HG03108 (cell line): ENCODE results near the gene ANKMY2.
"Not testable (repeated sequence)": the region's sequence is repeated elsewhere in the genome, so short reads cannot be mapped to it uniquely, and the experiment has no call there.

ENCODE experiments used
- ATAC-seq: cut with Tn5 transposase; IDR thresholded peaks from one replicate; pipeline ENCODE4 v1.9.1; 2021; ENCODE audit warnings: moderate library complexity; ENCODE audit not compliant: unreplicated experiment

ANKMY2 gene

DNA sequence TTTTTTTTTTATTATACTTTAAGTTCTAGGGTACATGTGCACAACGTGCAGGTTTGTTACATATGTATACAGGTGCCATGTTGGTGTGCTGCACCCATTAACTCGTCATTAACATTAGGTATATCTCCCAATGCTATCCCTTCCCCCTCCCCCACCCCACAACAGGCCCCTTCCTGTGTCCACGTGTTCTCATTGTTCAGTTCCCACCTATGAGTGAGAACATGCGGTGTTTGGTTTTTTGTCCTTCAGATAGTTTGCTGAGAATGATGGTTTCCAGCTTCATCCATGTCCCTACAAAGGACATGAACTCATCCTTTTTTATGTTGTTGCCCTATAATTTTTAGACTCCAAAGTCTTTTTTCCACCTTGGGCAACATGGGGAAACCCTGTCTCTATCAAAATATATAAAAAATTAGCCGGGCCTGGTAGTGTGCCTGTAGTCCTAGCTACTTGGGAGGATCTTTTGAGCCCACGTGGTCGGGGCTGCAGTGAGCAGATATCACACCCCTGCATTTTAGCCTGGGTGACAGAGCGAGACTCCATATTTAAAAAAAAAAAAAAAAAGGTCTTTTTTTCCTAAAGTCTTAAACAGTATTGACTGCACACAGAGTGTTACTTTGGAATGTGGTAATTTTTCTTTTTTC is 14.4 kb upstream of the ANKMY2 start:
- ATAC-seq, result not testable (repeated sequence)

DNA sequence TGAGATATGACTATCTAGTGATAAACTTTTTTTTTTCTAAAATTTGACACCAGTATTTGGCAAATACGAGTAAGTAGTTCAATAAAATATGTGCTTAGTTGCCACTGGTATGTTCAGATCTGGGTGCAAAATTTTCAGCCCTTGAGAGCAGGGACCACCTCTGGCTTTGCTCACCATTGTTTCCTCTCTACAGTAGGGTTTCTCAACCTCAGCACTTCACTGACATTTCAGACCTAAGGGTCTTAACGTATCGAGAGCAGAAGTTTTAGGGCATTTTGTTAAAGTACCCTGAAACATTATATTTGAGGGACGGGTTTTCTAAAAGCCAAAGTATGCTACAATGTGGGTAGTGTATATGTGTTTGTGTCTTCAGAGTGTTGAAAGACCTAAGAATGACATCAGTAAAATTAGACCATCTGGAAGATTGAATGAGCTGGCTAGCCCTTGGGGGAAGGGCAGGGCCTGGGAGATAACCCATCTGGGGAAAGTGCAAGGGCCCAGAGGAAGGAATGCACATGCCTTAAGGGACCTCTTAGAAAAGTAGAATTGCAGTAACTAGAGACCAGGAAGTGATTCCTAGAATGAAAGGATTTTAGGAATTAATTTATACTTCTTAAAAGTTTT is 12.2 kb upstream of the ANKMY2 start:
- ATAC-seq, result no peak

DNA sequence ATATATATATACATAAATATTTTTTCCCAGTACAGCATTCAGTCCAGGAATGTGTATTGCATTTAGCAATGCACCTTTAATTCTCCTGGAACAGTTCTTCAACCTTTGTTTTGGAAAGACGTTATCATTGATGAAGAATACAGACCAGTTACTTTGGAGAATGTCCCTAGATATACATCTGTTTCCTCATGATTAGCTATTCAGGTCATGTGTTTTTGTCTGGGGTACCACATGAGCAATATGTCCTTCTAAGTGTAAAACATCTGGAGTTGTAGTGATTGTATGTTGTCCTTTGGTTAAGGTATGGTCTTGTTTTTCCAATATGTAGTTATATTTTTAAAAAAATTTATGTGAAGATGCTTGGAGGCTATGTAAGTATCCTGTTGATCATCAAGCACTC is 10.6 kb upstream of the ANKMY2 start:
- no peak for ATAC-seq

DNA sequence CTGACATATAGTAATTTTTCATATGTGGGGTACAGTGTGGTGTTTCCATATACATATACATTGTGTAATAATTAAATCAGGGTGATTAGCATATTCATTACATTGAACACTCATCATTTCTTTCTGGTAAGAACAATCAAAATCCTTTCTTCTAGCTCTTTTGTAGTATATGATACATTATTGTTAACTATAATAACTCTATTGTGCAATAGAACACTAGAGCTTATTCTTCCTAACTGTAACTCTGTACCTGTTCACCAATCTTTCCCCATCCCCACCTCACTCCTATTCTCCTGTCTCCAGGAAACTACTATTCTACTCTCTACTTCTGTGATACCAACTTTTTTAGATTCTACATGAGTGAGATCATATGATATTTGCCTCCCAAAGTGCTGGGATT is 9.8 kb upstream of the ANKMY2 start:
- ATAC-seq, result no peak

- no peak for ATAC-seq
Observed at GRCh38 chr7:16652888-16653287, 7.3 kb upstream of the ANKMY2 start.

GRCh38 chr7:16652240-16652583 is 6.7 kb upstream of the ANKMY2 start:
- ATAC-seq, result no peak

DNA sequence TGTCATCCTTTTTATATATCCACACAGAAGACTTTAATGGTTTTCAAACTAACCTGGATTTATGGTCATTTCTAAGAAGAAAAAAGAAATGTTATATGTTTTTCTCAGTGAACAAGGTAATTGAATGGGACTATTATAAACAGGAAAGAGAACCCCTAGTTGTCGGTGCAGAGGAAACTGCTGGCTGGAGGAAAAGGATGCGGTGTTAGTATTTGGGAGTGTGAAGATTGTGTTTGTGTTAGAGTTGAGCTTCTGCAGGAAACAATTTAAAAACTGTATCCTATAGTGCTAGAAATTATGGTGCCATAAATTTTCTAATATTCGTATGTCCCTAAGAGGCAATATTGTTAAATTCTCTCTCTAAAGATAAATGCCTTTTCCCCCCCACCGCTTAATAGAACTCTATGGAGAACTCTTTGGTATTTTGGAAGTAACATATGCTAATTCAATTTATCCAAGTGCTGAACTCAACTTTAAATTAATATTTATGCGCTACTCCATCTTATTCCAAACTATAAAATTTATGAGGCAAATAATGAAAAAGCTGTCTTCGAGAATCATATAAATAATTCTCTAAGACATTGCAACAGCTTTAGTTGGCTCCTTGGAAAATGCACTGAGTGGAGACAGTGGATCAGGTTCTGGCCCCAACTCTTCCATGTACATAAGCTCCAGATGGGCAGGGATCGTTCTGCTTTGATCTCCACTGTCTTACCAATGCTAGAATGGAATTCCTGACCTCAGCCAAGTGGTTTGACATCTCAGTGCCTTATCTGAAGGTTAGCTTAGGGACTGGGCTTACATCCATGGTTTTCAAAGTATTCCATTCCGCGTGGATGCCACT is 6.1 kb upstream of the ANKMY2 start:
- ATAC-seq, result no peak

GRCh38 chr7:16650266-16650665 is 4.7 kb upstream of the ANKMY2 start:
- no peak for ATAC-seq

DNA sequence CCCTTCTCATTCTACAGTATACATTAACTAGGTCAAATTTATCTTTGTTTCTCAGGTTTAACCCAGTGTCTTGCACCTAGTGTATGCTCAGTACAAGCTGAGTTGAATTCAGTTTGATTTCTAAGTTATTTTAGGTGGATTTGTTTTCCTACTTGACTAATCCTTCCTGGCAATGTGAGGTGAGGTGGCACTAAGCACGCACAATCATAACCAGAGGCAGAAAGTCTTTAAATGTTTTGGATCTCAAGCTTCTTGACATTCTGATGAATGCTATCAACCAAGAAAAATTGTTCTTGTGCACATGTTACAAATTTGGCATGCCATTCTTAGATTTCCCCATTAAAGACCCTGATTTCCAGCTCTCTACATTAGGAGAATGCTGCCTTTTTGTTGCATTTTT is 3.6 kb upstream of the ANKMY2 start:
- no peak for ATAC-seq

DNA sequence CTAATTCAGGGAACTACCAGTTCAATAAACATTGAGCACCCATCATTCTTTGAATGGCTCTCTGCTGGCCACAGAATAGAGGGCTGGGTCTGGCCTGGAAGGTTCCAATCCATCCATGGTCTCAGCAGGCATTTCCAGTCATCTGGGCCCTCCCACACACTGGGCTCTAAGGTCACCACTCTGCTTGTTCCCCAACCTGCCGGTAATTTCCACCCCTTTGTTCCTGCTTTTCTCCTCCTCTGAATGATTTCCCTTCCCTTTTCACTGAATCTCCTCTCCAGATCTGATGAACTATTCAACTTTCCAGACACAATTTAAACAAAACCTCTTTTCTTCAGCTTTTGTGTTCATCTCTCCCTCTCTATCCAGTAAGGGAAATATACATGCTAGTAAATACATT is 3.0 kb upstream of the ANKMY2 start:
- ATAC-seq, result no peak

DNA sequence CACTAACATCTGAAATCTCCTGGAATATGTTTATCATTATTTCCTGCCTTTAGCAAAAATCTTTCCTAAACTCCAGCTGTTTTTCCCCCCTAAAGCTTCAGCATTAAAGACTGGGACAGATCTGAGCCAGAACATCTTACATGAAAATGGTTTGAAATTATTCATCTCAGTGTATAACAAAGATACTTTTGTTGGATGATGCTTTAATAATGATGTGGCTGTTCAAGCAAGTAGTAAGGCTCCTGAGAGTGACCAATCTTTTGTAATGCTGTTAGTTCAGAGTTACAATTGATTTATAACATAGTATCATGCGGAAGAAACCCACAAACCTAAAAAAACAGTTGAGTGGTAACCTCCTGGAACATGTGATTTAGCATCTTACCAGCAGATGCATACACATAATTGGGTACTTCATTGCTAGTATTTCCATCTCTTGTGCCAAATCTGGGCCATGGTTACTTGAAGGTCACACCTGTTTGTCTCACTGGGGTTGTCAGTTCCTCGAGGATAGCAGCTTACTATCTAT is 1.9 kb upstream of the ANKMY2 start:
- ATAC-seq, result no peak

DNA sequence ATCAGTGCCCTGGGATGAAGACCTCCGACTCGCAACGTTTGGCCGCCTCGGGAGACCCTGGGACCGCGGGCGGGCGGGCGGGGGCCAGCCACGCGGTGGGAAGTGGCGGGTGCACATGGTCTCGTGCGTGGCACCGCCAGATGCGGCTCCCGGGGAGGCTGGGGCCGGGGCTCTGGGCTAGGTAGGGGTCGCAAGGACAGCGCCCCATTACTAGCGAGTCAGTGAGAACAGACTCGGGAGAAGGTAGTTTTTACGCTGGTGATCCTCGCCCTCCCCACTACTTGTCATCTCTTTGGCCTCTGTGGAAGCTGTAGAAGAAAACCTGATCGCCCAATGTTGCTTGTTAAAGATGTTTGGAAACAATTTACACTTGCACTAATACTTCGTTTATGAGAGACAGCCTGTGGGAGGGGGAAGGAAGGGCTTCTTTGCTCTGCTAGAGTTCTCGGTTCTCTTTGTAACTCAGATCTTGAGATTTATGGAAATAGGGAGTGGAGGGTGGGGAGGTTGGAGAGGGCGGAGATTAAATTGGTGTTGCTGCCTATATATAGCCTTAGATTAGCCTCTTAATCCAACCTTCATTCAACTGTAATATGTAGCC is 1.0 kb upstream of the ANKMY2 start:
- no peak for ATAC-seq

GRCh38 chr7:16644636-16645592 is 640 bp downstream of the ANKMY2 start:
- ATAC-seq, result no peak

GRCh38 chr7:16644157-16644556 is 1.4 kb downstream of the ANKMY2 start:
- ATAC-seq, result no peak

DNA sequence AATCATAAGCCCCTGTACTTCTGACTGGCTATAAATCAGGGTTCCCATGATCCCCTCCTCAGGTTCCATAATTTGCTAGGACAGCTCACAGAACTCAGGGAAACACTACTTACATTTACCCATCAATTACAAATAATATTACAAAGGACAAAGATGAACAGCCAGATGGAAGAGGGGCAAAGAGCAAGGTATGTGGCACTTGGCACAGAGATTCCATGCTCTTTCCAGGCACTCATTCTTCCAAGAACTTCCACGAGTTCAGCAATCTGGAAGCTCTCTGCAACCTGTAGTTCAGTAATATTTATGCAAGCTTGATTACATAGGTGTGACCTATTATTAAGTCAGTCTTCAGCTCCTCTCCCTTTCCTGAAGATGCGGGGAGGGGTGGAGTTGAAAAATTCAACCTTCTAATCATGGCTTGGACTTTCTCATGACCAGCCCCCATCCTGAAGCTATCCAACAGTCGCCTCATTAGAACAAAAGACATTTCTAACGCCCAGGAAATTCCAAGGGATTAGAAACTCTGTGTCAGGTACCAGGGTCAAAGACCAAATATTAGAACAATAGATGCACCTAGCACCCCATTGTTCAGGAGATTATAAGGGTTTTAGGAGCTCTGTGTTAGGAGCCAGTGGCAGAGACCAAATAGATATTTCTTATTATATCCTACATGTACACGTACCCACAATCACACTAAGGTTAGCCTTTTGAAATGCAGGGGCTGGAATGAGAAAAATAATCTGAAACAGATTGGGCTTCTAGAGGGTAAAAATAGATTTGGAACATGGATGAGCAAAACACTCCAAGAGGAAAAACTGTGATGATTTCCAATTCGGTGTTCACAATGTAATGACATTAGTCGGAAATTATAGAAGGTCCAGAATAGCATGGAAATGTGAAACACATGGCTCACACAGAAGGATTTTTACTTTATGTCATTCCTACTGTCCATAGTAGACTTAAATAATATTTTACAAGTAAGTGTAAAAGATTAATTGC is 7.0 kb downstream of the ANKMY2 start:
- ATAC-seq, result no peak

- no peak for ATAC-seq
Observed at GRCh38 chr7:16637379-16637778, 8.2 kb downstream of the ANKMY2 start.

GRCh38 chr7:16636555-16637101 is 8.9 kb downstream of the ANKMY2 start:
- no peak for ATAC-seq

DNA sequence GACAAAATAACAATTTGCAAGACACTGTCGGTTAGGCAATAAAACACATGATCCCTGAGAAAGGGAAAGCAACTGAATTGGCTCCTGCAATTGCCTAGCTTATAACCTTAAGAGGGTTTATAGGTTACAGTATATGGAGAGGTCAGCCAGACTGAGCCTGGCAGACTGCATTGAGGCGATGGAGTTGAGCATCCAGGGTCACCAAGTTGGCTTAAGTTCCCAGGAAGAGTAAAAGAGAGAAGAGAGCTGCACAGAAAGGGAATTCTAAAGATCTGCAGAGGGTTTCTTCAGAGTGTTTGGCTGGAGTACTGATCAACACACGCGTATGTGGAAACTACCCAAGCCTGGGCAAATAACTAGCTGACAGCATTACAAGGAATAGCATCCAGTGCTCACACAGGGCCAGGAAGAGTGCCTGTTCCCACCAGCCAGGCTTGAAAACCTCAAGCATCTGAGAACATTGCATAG is 11.2 kb downstream of the ANKMY2 start:
- ATAC-seq, result no peak

- no peak for ATAC-seq
Observed at GRCh38 chr7:16630654-16631053, 14.9 kb downstream of the ANKMY2 start.
